Activated CD8-positive, alpha-beta T cell treated with anti-CD3 and anti-CD28 coated beads, Interleukin-2, amount 10 ng/mL, durations not matched to agents 7 days and 5 days (primary cell): ENCODE measurements around the gene EIF2B2. TPM values are rescaled to one million over a fixed set of nuclear protein-coding genes. Genes with fewer than 3 reads are reported as not detected.
A peak's percentile ranks its signal among the peaks of the same experiment; 100 is the strongest.

ENCODE experiments used
- ATAC-seq: fragments of 150-1000 bp; cut with Tn5 transposase; one replicate; pipeline ENCODE4 v1.10.0; 2021; ENCODE audit warnings: moderate library complexity
- CTCF ChIA-PET: fragments of 350-600 bp; sonication (Branson Sonifier 250); formaldehyde crosslinking; loops from one replicate; lab custom pipeline; 2021; ENCODE audit warnings: antibody characterized with exemption; lab: Charles Lee
- POLR2A ChIA-PET: fragments of 350-600 bp; sonication (Branson Sonifier 250); formaldehyde crosslinking; loops from one replicate; lab custom pipeline; 2021; ENCODE audit warnings: antibody characterized with exemption; lab: Charles Lee
- DNase-seq: peaks from one replicate; pipeline ENCODE4 v3.0.0-alpha.2; 2020
- H3K27ac Mint-ChIP-seq: one replicate; pipeline ENCODE4 v1.8.0; 2021; ENCODE audit warnings: mild to moderate bottlenecking, mixed read lengths
- H3K27me3 Mint-ChIP-seq: one replicate; pipeline ENCODE4 v1.8.0; 2021; ENCODE audit warnings: low read depth, mixed read lengths
- H3K36me3 Mint-ChIP-seq: one replicate; pipeline ENCODE4 v1.8.0; 2021; ENCODE audit warnings: low read depth, mixed read lengths
- H3K4me1 Mint-ChIP-seq: one replicate; pipeline ENCODE4 v1.8.0; 2021; ENCODE audit warnings: low read depth, mixed read lengths
- H3K4me3 Mint-ChIP-seq: one replicate; pipeline ENCODE4 v1.8.0; 2021; ENCODE audit warnings: mild to moderate bottlenecking, mixed read lengths
- H3K9me3 Mint-ChIP-seq: one replicate; pipeline ENCODE4 v1.8.0; 2022; ENCODE audit warnings: mixed read lengths; ENCODE audit not compliant: insufficient read depth
- total RNA-seq, 2 experiments: library from RNA; stranded (reverse); gene quantifications; one replicate each; pipeline ENCODE4 v1.2.3, GENCODE V29; 2021

Gene EIF2B2
- total RNA-seq, 2 experiments from 2014 or later = 49.1 to 51.0 TPM

DNA sequence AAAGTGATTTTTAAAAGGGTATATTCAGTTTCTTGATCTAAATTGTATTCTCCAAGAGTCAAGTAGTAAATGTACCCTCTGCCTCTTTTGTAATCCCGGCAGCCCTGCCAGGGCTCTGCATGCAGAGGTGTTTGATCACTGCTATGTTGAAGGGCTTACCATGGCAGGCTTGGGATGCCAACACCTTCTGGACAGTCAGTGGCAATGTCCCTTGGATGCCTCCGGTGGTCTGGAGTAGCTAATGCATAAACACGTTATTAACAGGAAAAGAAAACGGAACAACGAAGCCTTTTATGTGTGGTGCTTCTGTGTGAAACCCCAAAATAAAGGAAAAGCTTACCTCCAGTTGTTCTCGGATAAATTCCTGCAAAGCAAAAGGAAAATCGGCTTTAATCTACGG is 19.9 kb downstream of the EIF2B2 start:
- H3K4me3 Mint-ChIP-seq = no peak overlapping the region
- peaks cover 24% of the 10 kb centered on the region for H3K36me3 Mint-ChIP-seq
- ChIA-PET POLR2A (interaction anchor here (0.9 kb wide), 1 partner anchor 8 kb away, joined by 3 read pairs; no protein-coding TSS in a partner anchor), CTCF (interaction anchor here (0.6 to 2.1 kb wide), 13 partner anchors 11 to 162 kb away, joined by 3 to 13 read pairs (median 4); partner anchors contain the start of gene MLH3)
- H3K27ac Mint-ChIP-seq = no peak overlapping the region
- DNase-seq (peak; percentile 28), ATAC-seq (no peak)
- no peaks in the 10 kb centered on the region for H3K4me1 Mint-ChIP-seq
- no peaks in the 10 kb centered on the region for H3K27me3 Mint-ChIP-seq
- no peaks in the 10 kb centered on the region for H3K9me3 Mint-ChIP-seq

GRCh38 chr14:75023108-75023507 is 20.4 kb downstream of the EIF2B2 start:
- no peak for ATAC-seq
- H3K4me3 Mint-ChIP-seq = no peak overlapping the region
- CTCF ChIA-PET = interaction anchor here (0.6 to 2.1 kb wide), 12 partner anchors 12 to 162 kb away, joined by 3 to 13 read pairs (median 4); partner anchors contain the start of gene MLH3

DNA sequence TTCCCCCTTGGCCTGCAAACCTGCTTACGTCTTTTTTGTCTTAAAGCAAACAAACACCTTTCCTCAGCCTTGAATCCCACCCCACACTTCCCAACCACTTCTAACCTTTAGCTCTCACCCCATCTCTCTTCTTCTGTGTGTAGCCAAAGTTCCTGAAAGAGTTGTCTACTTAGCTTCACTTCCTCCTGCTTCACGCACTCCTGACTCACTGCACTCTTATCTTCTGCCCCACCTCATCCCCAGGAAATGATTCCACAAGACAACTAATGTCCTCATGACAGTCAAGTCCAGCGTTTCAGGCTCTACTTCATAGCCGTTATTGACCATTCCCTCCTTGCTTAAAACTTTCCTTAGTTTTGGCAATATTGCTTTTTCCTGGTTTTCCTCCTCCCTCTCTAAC is 22.4 kb downstream of the EIF2B2 start:
- Mint-ChIP-seq H3K27ac (no peak overlapping the region), H3K4me3 (no peak overlapping the region), H3K27me3 (no peaks in the 10 kb centered on the region), H3K9me3 (no peaks in the 10 kb centered on the region), H3K36me3 (peaks cover 17% of the 10 kb centered on the region), H3K4me1 (no peaks in the 10 kb centered on the region)
- CTCF ChIA-PET = interaction anchor here (0.8 to 1.7 kb wide), 3 partner anchors 79 to 110 kb away, joined by 3 to 6 read pairs (median 4); no protein-coding TSS in a partner anchor
- no peak for ATAC-seq
- POLR2A ChIA-PET = no interaction called here
- no peak for DNase-seq

More at GRCh38 chr14:75023108-75023507, 20.4 kb downstream of the EIF2B2 start:
- Mint-ChIP-seq H3K27ac (no peak overlapping the region), H3K4me1 (no peaks in the 10 kb centered on the region), H3K36me3 (peaks cover 22% of the 10 kb centered on the region), H3K27me3 (no peaks in the 10 kb centered on the region), H3K9me3 (no peaks in the 10 kb centered on the region)
- POLR2A ChIA-PET = interaction anchor here (0.9 kb wide), 1 partner anchor 9 kb away, joined by 3 read pairs; no protein-coding TSS in a partner anchor
- no peak for DNase-seq

GRCh38 chr14:75025876-75026275 is 23.2 kb downstream of the EIF2B2 start:
- Mint-ChIP-seq H3K4me3 (no peak overlapping the region), H3K27me3 (no peaks in the 10 kb centered on the region), H3K27ac (no peak overlapping the region), H3K36me3 (peaks cover 22% of the 10 kb centered on the region), H3K9me3 (no peaks in the 10 kb centered on the region), H3K4me1 (no peaks in the 10 kb centered on the region)
- no peak for ATAC-seq
- ChIA-PET CTCF (interaction anchor here (1.2 to 1.7 kb wide), 2 partner anchors 38 to 80 kb away, joined by 3 to 6 read pairs; partner anchors contain the start of gene ACYP1), POLR2A (no interaction called here)
- no peak for DNase-seq

DNA sequence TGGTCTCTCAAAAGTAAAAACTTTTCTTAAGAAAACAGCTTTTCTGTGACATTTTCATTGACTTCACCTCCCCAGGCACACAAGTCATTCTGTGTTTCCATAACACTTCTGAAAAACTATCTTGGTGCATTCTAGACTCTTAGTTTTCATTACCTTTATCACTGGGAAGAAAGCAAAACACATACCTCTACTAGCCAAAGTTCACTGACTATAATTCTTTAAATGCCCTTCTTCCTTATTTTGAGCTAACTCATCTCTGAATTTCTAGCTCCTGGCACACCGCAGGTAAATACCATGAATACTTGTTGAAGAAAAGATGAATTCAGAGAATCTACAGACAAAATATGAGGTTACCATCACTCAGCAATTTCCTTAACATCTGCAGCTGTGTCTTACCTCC is 27.4 kb downstream of the EIF2B2 start:
- no peak overlapping the region for H3K4me3 Mint-ChIP-seq
- no peaks in the 10 kb centered on the region for H3K4me1 Mint-ChIP-seq
- DNase-seq (no peak), ATAC-seq (no peak)
- CTCF ChIA-PET = no interaction called here
- H3K27ac Mint-ChIP-seq = no peak overlapping the region
- H3K9me3 Mint-ChIP-seq = no peaks in the 10 kb centered on the region
- H3K36me3 Mint-ChIP-seq = peaks cover 27% of the 10 kb centered on the region
- POLR2A ChIA-PET = no interaction called here
- no peaks in the 10 kb centered on the region for H3K27me3 Mint-ChIP-seq

- CTCF ChIA-PET = interaction anchor here (0.8 to 1.5 kb wide), 2 partner anchors 29 to 32 kb away, joined by 3 to 4 read pairs; no protein-coding TSS in a partner anchor
- Mint-ChIP-seq H3K4me3 (no peak overlapping the region), H3K9me3 (no peaks in the 10 kb centered on the region), H3K27me3 (no peaks in the 10 kb centered on the region), H3K27ac (no peak overlapping the region), H3K4me1 (no peaks in the 10 kb centered on the region), H3K36me3 (peaks cover 33% of the 10 kb centered on the region)
- DNase-seq (no peak), ATAC-seq (no peak)
- POLR2A ChIA-PET = no interaction called here
Measured at GRCh38 chr14:75032939-75033338, 30.2 kb downstream of the EIF2B2 start.

- ChIA-PET CTCF (interaction anchor here (2.4 kb wide), 1 partner anchor 48 kb away, joined by 6 read pairs; no protein-coding TSS in a partner anchor), POLR2A (no interaction called here)
- H3K9me3 Mint-ChIP-seq = no peaks in the 10 kb centered on the region
- peaks cover 5% of the 10 kb centered on the region for H3K4me1 Mint-ChIP-seq
- no peaks in the 10 kb centered on the region for H3K27me3 Mint-ChIP-seq
- no peak for ATAC-seq
- H3K4me3 Mint-ChIP-seq = no peak overlapping the region
- H3K36me3 Mint-ChIP-seq = peaks cover 12% of the 10 kb centered on the region
- DNase-seq = no peak
- H3K27ac Mint-ChIP-seq = no peak overlapping the region
Measured at GRCh38 chr14:75040507-75040906, 37.8 kb downstream of the EIF2B2 start.

DNA sequence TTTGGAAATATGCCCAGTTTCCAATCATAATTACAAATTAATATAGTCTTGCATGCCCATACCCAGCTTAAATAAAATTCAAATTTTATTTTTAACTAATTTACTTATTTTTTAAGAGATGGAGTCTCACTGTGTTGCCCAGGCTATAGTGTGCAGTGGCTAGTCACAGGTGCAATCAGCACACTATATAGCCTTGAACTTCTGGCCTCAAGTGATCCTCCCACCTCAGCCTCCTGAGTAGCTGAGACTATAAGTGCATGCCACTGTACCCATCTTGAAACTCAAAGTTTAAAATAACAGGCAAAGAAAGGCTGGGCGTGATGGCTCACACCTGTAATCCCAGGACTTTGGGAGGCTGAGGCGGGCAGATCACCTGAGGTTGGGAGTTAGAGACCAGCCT is 38.2 kb downstream of the EIF2B2 start:
- Mint-ChIP-seq H3K27ac (no peak overlapping the region), H3K36me3 (peaks cover 12% of the 10 kb centered on the region), H3K9me3 (no peaks in the 10 kb centered on the region), H3K4me3 (no peak overlapping the region), H3K27me3 (no peaks in the 10 kb centered on the region), H3K4me1 (peaks cover 5% of the 10 kb centered on the region)
- ATAC-seq = no peak
- no peak for DNase-seq
- POLR2A ChIA-PET = no interaction called here
- CTCF ChIA-PET = interaction anchor here (1.2 to 2.4 kb wide), 2 partner anchors 18 to 47 kb away, joined by 3 to 6 read pairs; no protein-coding TSS in a partner anchor

DNA sequence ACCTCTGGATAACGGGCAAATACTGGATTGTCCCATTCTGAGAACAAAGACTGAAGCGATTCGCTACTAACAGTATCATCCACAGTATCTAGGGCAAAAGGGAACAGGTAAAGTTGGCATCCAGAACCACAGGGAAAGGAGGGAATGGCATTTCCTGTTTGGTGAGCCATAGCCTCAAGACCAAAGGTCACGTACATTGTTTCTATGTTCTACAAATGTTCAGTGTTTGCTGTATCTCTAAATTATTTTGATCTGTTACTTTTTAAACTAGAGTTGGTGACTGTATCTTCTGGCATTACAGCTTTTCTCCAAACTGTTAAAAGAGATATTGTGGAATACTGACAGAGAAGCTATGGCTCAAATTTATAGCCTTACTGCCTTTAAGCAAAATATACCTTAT is 38.9 kb downstream of the EIF2B2 start:
- Mint-ChIP-seq H3K4me3 (no peak overlapping the region), H3K9me3 (no peaks in the 10 kb centered on the region), H3K27me3 (no peaks in the 10 kb centered on the region), H3K4me1 (peaks cover 5% of the 10 kb centered on the region), H3K27ac (no peak overlapping the region), H3K36me3 (peaks cover 11% of the 10 kb centered on the region)
- ATAC-seq = no peak
- DNase-seq = no peak
- ChIA-PET POLR2A (no interaction called here), CTCF (interaction anchor here (0.7 to 1.2 kb wide), 2 partner anchors 19 to 267 kb away, joined by 3 read pairs; no protein-coding TSS in a partner anchor)

DNA sequence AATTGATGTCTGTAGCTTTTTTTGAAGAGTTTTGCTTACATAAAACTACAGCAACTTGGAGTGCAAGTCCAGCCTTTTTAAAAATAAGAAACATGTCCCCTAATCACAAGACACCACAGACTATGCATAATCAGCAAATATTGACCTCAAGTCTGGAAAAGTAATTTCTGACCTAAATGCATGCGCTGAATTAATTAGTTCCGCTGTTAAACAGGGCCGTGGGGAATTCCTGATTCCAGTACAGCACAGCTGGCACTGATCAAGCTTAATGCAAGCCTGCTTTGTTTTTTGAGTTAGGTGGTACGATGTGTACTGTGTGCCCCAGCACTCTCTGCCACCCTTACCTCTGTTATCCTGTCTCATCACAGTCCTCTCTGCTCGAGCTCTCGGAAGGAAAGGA is 39.3 kb downstream of the EIF2B2 start:
- Mint-ChIP-seq H3K36me3 (peaks cover 10% of the 10 kb centered on the region), H3K27me3 (no peaks in the 10 kb centered on the region), H3K4me1 (peaks cover 8% of the 10 kb centered on the region), H3K4me3 (no peak overlapping the region), H3K9me3 (no peaks in the 10 kb centered on the region), H3K27ac (no peak overlapping the region)
- ChIA-PET CTCF (interaction anchor here (0.7 to 1.2 kb wide), 2 partner anchors 19 to 267 kb away, joined by 3 read pairs; no protein-coding TSS in a partner anchor), POLR2A (no interaction called here)
- DNase-seq = no peak
- no peak for ATAC-seq

- ATAC-seq (no peak), DNase-seq (no peak)
- H3K9me3 Mint-ChIP-seq = no peaks in the 10 kb centered on the region
- peaks cover 10% of the 10 kb centered on the region for H3K36me3 Mint-ChIP-seq
- H3K4me1 Mint-ChIP-seq = peaks cover 11% of the 10 kb centered on the region
- H3K4me3 Mint-ChIP-seq = no peak overlapping the region
- H3K27me3 Mint-ChIP-seq = no peaks in the 10 kb centered on the region
- no peak overlapping the region for H3K27ac Mint-ChIP-seq
- CTCF ChIA-PET = interaction anchor here (1.4 kb wide), 1 partner anchor 22 kb away, joined by 3 read pairs; no protein-coding TSS in a partner anchor
- POLR2A ChIA-PET = no interaction called here
Measured at GRCh38 chr14:75044322-75044721, 41.6 kb downstream of the EIF2B2 start.

DNA sequence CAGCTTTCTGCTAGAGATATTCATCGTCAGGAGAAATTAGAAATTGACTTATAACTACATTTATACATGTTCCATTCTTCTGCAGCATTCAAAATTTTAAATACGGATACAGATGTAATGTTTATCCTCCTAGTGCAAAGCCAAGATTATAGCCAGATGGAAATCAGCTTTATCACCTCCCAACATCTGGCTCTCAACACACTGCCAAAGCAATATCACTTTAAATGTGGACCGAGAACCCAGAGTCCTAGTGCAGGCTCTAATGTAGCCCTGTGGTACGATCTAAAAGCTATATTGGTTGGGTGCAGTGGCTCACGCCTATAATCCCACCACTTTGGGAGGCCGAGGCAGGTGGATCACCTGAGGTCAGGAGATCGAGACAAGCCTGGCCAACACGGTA is 42.0 kb downstream of the EIF2B2 start:
- no peaks in the 10 kb centered on the region for H3K9me3 Mint-ChIP-seq
- DNase-seq (no peak), ATAC-seq (no peak)
- CTCF ChIA-PET = interaction anchor here (1.4 to 2.6 kb wide), 2 partner anchors 22 to 43 kb away, joined by 3 to 8 read pairs; no protein-coding TSS in a partner anchor
- H3K36me3 Mint-ChIP-seq = peaks cover 14% of the 10 kb centered on the region
- H3K4me1 Mint-ChIP-seq = peaks cover 11% of the 10 kb centered on the region
- no peak overlapping the region for H3K27ac Mint-ChIP-seq
- no peaks in the 10 kb centered on the region for H3K27me3 Mint-ChIP-seq
- H3K4me3 Mint-ChIP-seq = no peak overlapping the region
- POLR2A ChIA-PET = no interaction called here
